ENCODE measurements around the gene FBXL13.
"Not testable (repeated sequence)": the region's sequence is repeated elsewhere in the genome, so short reads cannot be mapped to it uniquely, and the experiment has no call there.

FBXL13 gene

DNA sequence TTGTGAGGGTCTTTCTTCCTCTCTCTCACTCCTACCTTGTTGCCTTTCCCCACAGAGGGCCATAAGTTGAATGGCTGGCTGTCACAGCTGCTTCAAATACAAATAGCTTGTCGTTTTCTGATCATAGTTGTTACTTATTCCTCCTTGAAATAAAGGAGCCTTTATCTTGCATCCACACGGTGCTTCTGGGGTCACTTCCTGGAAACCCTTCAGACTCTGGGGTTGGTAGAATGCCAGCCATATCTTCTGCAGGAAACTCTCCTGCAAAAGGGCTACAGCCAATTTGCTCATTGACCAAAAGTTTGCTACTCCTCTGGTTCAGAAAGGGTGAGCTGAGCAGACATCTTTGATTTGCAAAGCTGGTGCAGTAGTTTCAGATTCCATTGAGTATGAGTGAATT lies 255.4 kb downstream of the FBXL13 start:
- H3K9ac ChIP-seq (ENCODE audit: low read depth in 1 of 2, low read length in 2 of 2): no peak overlapping the region

DNA sequence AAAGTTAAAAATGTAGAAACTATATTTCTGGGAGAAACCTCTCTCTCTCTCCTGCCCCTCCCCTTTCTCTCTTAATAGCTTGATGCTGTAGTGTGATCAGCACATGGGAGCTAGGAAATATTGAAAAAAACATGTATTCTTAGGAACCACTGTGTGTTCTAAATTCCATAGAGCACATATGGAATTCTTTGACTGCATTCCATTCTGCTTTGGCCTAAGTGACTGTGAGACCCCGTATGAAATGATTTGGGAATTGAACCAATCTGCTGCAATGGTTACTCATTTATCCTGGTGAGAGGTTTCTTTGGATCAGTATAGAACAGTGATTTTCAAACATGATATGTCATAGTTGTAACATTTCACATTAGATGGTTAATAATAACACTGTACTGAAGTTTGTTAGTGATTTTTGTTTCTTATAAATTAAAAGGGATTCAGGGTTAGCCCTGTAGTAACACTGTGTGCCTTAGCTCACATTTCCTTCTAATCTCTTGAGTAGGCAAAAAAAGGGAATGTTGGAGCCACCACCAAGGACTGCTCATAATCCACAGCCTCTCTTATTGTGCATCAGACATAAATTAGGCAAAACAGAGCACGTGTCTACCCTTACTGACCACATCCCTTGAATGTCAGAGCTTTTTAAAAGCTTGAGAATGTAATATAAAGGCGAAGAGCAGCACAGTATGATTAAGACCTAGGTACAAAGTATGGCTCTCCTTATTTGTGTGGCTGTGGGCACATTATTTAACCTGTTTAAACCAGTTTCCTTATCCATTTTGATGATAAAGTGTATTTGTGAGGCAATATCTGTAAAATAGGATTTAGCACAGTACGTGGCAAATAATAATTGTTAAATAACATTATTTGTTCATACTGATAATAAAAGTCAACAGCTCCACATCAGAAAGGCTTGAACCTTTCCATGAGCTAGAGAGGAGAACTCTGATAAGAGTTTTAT lies 256.7 kb downstream of the FBXL13 start:
- H3K9ac ChIP-seq (ENCODE audit: low read depth in 1 of 2, low read length in 2 of 2): no peak overlapping the region
- H3K4me3 ChIP-seq (ENCODE audit: low read depth in 1 of 2, low read length in 2 of 2): no peak overlapping the region
- no peaks in the 10 kb centered on the region for H3K36me3 ChIP-seq (ENCODE audit: control insufficient read depth in 1 of 2, insufficient read depth in 2 of 2, low read length in 2 of 2)
- H3K4me1 ChIP-seq (ENCODE audit: control insufficient read depth in 1 of 2, insufficient read depth in 2 of 2, low read length in 2 of 2): peaks cover 0 to 3% of the 10 kb centered on the region in 2 donors
- H3K9me3 ChIP-seq (ENCODE audit: control insufficient read depth in 1 of 2, low read length in 2 of 2): no peaks in the 10 kb centered on the region
- no peaks in the 10 kb centered on the region for H3K27me3 ChIP-seq (ENCODE audit: control insufficient read depth in 1 of 2, insufficient read depth in 2 of 2, low read length in 2 of 2)
- no peak overlapping the region for H3K27ac ChIP-seq (ENCODE audit: low read depth, low read length)

More for the DNA sequence above, 255.4 kb downstream of the FBXL13 start:
- Histone ChIP-seq H3K4me1 (ENCODE audit: control insufficient read depth in 1 of 2, insufficient read depth in 2 of 2, low read length in 2 of 2) (no peaks in the 10 kb centered on the region), H3K36me3 (ENCODE audit: control insufficient read depth in 1 of 2, insufficient read depth in 2 of 2, low read length in 2 of 2) (no peaks in the 10 kb centered on the region), H3K9me3 (ENCODE audit: control insufficient read depth in 1 of 2, low read length in 2 of 2) (no peaks in the 10 kb centered on the region), H3K27ac (ENCODE audit: low read depth, low read length) (no peak overlapping the region), H3K27me3 (ENCODE audit: control insufficient read depth in 1 of 2, insufficient read depth in 2 of 2, low read length in 2 of 2) (no peaks in the 10 kb centered on the region), H3K4me3 (ENCODE audit: low read depth in 1 of 2, low read length in 2 of 2) (no peak overlapping the region)

DNA sequence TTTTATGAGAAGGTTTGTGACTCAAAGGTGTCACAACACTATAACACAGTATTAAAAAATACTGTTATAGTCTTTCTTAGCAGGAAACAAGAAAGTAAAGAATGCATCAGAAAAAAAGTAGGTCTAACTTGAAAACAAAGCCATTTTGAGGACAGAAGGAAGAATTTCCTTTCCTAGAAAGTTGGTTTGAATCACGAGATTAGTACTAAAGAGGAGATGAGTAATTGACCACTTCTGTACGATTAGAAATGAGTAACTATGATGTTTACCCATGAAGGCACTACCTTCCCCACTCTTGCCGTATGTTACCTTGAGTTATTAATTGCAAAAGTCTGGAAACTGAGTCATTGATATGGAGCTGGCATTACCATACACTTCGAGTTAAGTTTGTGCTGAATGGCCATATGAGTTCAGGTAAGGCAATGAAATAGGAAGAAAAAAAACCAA lies 260.5 kb downstream of the FBXL13 start:
- Histone ChIP-seq H3K27ac (ENCODE audit: low read depth, low read length) (no peak overlapping the region), H3K9ac (ENCODE audit: low read depth in 1 of 2, low read length in 2 of 2) (no peak overlapping the region), H3K4me3 (ENCODE audit: low read depth in 1 of 2, low read length in 2 of 2) (no peak overlapping the region), H3K27me3 (ENCODE audit: control insufficient read depth in 1 of 2, insufficient read depth in 2 of 2, low read length in 2 of 2) (no peaks in the 10 kb centered on the region), H3K36me3 (ENCODE audit: control insufficient read depth in 1 of 2, insufficient read depth in 2 of 2, low read length in 2 of 2) (no peaks in the 10 kb centered on the region), H3K9me3 (ENCODE audit: control insufficient read depth in 1 of 2, low read length in 2 of 2) (no peaks in the 10 kb centered on the region), H3K4me1 (ENCODE audit: control insufficient read depth in 1 of 2, insufficient read depth in 2 of 2, low read length in 2 of 2) (peaks cover 0 to 15% of the 10 kb centered on the region in 2 donors)

DNA sequence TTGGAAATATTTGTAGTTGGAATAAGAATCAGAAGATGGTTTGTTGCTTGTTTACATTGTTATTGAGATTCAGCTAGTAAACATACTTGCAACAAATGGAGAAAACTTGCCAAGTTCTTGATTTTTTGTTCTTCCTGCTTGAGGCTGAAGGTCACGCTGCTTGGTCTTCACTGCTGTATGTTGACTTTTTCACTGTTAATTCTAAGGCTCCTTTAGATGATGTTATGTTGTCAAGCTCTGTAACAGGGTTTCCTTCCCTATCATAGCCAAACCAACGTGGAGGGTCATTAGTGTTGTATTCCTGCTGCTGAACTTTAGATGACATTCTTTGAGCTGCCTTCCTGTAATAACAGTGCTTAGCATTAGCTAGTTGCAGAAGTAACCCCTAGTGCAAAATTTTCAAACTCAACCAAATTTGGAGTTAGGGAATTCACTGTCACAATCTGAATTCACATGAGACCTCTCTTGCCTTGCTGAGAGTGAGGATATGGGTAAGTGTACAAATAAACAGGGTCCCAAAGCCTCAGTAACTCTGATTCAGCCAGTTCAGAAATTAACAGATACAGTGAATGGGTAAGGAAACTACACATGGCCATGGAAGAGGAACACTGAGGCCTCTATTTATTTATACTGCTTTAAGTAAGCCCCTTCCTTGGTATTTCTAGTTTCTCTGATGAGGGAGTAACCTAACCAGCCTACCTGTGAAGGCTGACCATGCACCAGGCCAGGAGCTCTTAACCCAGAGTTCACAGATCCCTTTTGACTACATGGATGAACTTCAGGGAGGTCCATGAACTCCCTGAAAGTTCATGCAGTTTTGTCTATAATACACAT lies 261.2 kb downstream of the FBXL13 start:
- Histone ChIP-seq H3K4me3 (ENCODE audit: low read depth in 1 of 2, low read length in 2 of 2) (no peak overlapping the region), H3K27ac (ENCODE audit: low read depth, low read length) (no peak overlapping the region), H3K27me3 (ENCODE audit: control insufficient read depth in 1 of 2, insufficient read depth in 2 of 2, low read length in 2 of 2) (no peaks in the 10 kb centered on the region)

DNA sequence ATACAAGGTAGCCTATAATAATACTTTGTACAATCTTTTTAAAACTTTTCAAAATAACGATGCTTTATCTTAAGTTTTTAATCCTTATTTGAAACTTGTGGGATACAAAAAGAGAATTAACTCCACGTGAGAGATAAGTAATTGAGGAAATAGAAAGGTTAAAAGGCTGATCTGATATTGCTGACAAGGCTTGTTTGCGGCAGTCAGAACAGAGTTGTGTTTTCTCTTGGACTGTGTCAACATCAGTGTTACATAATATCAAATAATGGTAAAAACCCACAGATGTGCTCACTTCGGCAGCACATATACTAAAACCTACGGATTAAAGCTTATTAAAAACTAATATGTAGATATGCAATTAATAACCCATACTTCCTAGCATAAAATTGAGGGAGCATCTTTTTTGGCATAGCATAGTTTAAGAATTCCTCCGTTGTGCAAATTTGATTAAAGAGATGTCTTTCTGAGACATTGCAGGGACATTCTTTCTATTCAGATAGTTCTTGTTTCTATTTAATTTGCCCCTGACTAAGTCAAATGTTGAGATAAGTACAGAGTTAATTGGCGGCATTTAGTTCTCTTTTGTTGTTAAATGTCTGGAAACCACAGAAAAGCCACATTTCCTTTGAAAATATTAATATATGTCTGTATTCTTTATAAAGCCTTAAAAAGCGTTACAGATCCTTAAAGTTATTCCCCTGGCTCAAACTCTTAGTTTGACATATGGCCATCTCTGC lies 262.5 kb downstream of the FBXL13 start:
- H3K27ac ChIP-seq (ENCODE audit: low read depth, low read length): no peak overlapping the region
- no peak overlapping the region for H3K9ac ChIP-seq (ENCODE audit: low read depth in 1 of 2, low read length in 2 of 2)
- H3K9me3 ChIP-seq (ENCODE audit: control insufficient read depth in 1 of 2, low read length in 2 of 2): no peaks in the 10 kb centered on the region
- H3K4me1 ChIP-seq (ENCODE audit: control insufficient read depth in 1 of 2, insufficient read depth in 2 of 2, low read length in 2 of 2): peaks cover 0 to 15% of the 10 kb centered on the region in 2 donors
- peak overlapping the region in 1 of 2 donors; percentile 0 for H3K4me3 ChIP-seq (ENCODE audit: low read depth in 1 of 2, low read length in 2 of 2)
- no peaks in the 10 kb centered on the region for H3K36me3 ChIP-seq (ENCODE audit: control insufficient read depth in 1 of 2, insufficient read depth in 2 of 2, low read length in 2 of 2)
- H3K27me3 ChIP-seq (ENCODE audit: control insufficient read depth in 1 of 2, insufficient read depth in 2 of 2, low read length in 2 of 2): no peaks in the 10 kb centered on the region

More for the DNA sequence above, 261.2 kb downstream of the FBXL13 start:
- Histone ChIP-seq H3K9ac (ENCODE audit: low read depth in 1 of 2, low read length in 2 of 2) (no peak overlapping the region), H3K4me1 (ENCODE audit: control insufficient read depth in 1 of 2, insufficient read depth in 2 of 2, low read length in 2 of 2) (peaks cover 0 to 15% of the 10 kb centered on the region in 2 donors), H3K36me3 (ENCODE audit: control insufficient read depth in 1 of 2, insufficient read depth in 2 of 2, low read length in 2 of 2) (no peaks in the 10 kb centered on the region), H3K9me3 (ENCODE audit: control insufficient read depth in 1 of 2, low read length in 2 of 2) (no peaks in the 10 kb centered on the region)

DNA sequence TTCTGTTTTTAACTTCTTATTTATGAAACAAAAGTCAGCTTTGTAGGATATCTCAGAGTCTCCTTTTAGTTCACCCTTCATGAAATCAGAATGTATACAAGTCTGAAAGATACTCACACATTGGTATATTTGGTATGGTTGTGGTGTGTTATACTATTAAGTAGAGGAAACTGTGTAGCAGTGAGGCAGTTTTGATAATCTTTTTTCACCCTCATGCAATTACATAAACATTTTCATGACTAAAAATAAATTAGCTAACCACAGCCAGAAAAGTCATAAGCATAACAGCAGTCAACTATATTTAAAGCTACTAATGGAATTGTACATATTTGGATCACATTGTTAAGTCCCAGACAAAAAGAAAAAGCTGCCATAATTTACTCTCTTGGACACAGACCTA lies 263.7 kb downstream of the FBXL13 start:
- Histone ChIP-seq H3K9ac (ENCODE audit: low read depth in 1 of 2, low read length in 2 of 2) (no peak overlapping the region), H3K4me1 (ENCODE audit: control insufficient read depth in 1 of 2, insufficient read depth in 2 of 2, low read length in 2 of 2) (peaks cover 0 to 15% of the 10 kb centered on the region in 2 donors), H3K27me3 (ENCODE audit: control insufficient read depth in 1 of 2, insufficient read depth in 2 of 2, low read length in 2 of 2) (no peaks in the 10 kb centered on the region), H3K4me3 (ENCODE audit: low read depth in 1 of 2, low read length in 2 of 2) (no peak overlapping the region), H3K27ac (ENCODE audit: low read depth, low read length) (no peak overlapping the region), H3K9me3 (ENCODE audit: control insufficient read depth in 1 of 2, low read length in 2 of 2) (no peaks in the 10 kb centered on the region), H3K36me3 (ENCODE audit: control insufficient read depth in 1 of 2, insufficient read depth in 2 of 2, low read length in 2 of 2) (no peaks in the 10 kb centered on the region)

DNA sequence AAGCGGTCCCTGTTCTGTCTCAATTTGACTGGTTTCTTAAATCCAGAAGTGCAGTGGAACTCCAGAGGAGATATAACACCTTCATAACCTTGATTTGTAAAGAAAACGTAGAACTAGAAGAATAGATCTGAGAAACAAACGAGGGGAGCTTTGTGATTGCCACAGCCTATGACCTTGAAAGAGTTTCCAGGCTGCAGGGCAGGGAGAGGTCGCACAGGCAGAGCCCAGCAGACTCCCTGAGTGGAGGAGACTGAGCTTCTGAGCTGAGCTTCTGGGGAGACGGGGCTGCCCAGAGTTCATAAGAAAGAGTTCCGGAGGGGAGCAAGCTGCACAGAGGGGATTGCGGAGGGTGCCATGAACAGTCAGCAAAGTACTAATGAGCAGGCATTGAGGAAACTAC lies 268.0 kb downstream of the FBXL13 start:
- peaks cover 0 to 6% of the 10 kb centered on the region in 2 donors for H3K4me1 ChIP-seq (ENCODE audit: control insufficient read depth in 1 of 2, insufficient read depth in 2 of 2, low read length in 2 of 2)
- H3K36me3 ChIP-seq (ENCODE audit: control insufficient read depth in 1 of 2, insufficient read depth in 2 of 2, low read length in 2 of 2): no peaks in the 10 kb centered on the region
- no peaks in the 10 kb centered on the region for H3K9me3 ChIP-seq (ENCODE audit: control insufficient read depth in 1 of 2, low read length in 2 of 2)
- H3K27me3 ChIP-seq (ENCODE audit: control insufficient read depth in 1 of 2, insufficient read depth in 2 of 2, low read length in 2 of 2): no peaks in the 10 kb centered on the region
- H3K27ac ChIP-seq (ENCODE audit: low read depth, low read length): no peak overlapping the region
- H3K4me3 ChIP-seq (ENCODE audit: low read depth in 1 of 2, low read length in 2 of 2): no peak overlapping the region
- H3K9ac ChIP-seq (ENCODE audit: low read depth in 1 of 2, low read length in 2 of 2): no peak overlapping the region

DNA sequence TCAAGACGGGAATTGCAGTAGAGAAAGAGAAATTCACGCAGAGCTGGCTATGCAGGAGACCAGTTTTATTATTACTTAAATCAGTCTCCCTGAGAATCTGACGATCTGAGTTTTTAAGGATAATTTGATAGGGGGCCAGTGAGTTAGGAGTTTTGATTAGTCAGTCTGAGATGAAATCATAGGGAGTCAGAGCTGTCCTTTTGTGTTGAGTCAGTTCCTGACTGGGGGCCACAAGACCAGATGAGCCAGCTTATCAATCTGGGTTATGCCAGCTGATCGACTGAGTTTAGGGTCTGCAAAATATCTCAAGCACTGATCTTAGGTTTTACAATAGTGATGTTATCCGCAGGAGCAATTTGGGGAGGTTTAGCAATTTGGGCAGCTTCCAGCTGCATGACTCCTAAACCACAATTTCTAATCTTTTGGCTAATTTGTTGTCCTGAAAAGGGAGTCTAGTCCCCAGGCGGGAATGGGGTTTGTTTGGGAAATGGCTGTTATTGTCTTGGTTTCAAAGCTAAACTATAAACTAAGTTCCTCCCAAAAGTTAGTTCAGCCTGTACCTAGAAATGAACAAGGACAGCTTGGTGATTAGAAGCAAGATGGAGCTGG lies 278.5 kb downstream of the FBXL13 start:
- H3K4me1 ChIP-seq (ENCODE audit: control insufficient read depth in 1 of 2, insufficient read depth in 2 of 2, low read length in 2 of 2); H3K9ac ChIP-seq (ENCODE audit: low read depth in 1 of 2, low read length in 2 of 2); H3K27me3 ChIP-seq (ENCODE audit: control insufficient read depth in 1 of 2, insufficient read depth in 2 of 2, low read length in 2 of 2); H3K9me3 ChIP-seq (ENCODE audit: control insufficient read depth in 1 of 2, low read length in 2 of 2); H3K27ac ChIP-seq (ENCODE audit: low read depth, low read length); H3K36me3 ChIP-seq (ENCODE audit: control insufficient read depth in 1 of 2, insufficient read depth in 2 of 2, low read length in 2 of 2); H3K4me3 ChIP-seq (ENCODE audit: low read depth in 1 of 2, low read length in 2 of 2): not testable (repeated sequence)

DNA sequence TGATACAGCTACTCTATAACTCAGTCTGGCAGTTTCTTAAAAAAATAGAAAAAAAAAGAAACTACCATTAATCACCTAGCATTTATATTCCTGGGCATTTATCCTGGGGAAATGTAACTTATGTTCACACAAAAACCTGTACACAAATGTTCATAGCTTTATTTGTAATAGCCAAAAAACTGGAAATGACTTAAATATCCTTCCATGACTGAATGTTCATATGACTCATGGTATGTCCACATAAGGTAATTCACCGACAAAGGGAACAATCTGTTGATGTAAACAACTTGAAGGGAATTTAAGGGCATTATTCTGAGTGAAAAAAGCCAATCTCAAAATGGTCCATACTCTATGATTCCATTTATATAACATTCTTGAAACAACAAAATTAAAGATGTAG lies 280.0 kb downstream of the FBXL13 start:
- not testable (repeated sequence) for H3K36me3 ChIP-seq (ENCODE audit: control insufficient read depth in 1 of 2, insufficient read depth in 2 of 2, low read length in 2 of 2); H3K4me3 ChIP-seq (ENCODE audit: low read depth in 1 of 2, low read length in 2 of 2); H3K9ac ChIP-seq (ENCODE audit: low read depth in 1 of 2, low read length in 2 of 2); H3K4me1 ChIP-seq (ENCODE audit: control insufficient read depth in 1 of 2, insufficient read depth in 2 of 2, low read length in 2 of 2); H3K27me3 ChIP-seq (ENCODE audit: control insufficient read depth in 1 of 2, insufficient read depth in 2 of 2, low read length in 2 of 2); H3K9me3 ChIP-seq (ENCODE audit: control insufficient read depth in 1 of 2, low read length in 2 of 2); H3K27ac ChIP-seq (ENCODE audit: low read depth, low read length)

All from duodenal mucosa (tissue), 2 donors.